Activated T-cell treated with anti-CD3 and anti-CD28 coated beads, Interleukin-2, amount 50 U/mL, for 24 hours (primary cell): ENCODE measurements around the gene CDK16.
A peak's percentile ranks its signal among the peaks of the same experiment; 100 is the strongest.
"Not testable (repeated sequence)": the region's sequence is repeated elsewhere in the genome, so short reads cannot be mapped to it uniquely, and the experiment has no call there.

Experiments
- DNase-seq: peaks from one replicate; pipeline ENCODE4 v3.0.0-alpha.2; 2020
- H3K27ac Mint-ChIP-seq: 2 replicates; pipeline ENCODE4 v1.8.0; 2020; ENCODE audit warnings: mild to moderate bottlenecking, mixed read lengths
- H3K27me3 Mint-ChIP-seq: 2 replicates; pipeline ENCODE4 v1.8.0; 2020; ENCODE audit warnings: mixed read lengths
- H3K36me3 Mint-ChIP-seq: 2 replicates; pipeline ENCODE4 v1.8.0; 2020; ENCODE audit warnings: low read depth, mixed read lengths
- H3K4me1 Mint-ChIP-seq: 2 replicates; pipeline ENCODE4 v1.8.0; 2020; ENCODE audit warnings: low read depth, mixed read lengths
- H3K4me3 Mint-ChIP-seq: 2 replicates; pipeline ENCODE4 v1.8.0; 2020; ENCODE audit warnings: mild to moderate bottlenecking, moderate library complexity, mixed read lengths
- H3K9me3 Mint-ChIP-seq: 2 replicates; pipeline ENCODE4 v1.8.0; 2020; ENCODE audit warnings: mixed read lengths

CDK16 gene

GRCh38 chrX:47234583-47234982 is 16.1 kb downstream of the CDK16 start:
- Mint-ChIP-seq H3K36me3 (peaks cover 24% of the 10 kb centered on the region), H3K4me3 (peak overlapping the region; percentile 82), H3K9me3 (no peaks in the 10 kb centered on the region), H3K27me3 (peaks cover 29% of the 10 kb centered on the region), H3K4me1 (peaks cover 32% of the 10 kb centered on the region), H3K27ac (peak overlapping the region; percentile 71)
- no peak for DNase-seq

- Mint-ChIP-seq H3K4me3 (peak overlapping the region; percentile 1), H3K27ac (peak overlapping the region; percentile 8), H3K27me3 (peaks cover 33% of the 10 kb centered on the region), H3K4me1 (peaks cover 32% of the 10 kb centered on the region), H3K36me3 (peaks cover 22% of the 10 kb centered on the region), H3K9me3 (no peaks in the 10 kb centered on the region)
- no peak for DNase-seq
These were observed 17.2 kb downstream of the CDK16 start for GRCh38 chrX:47235691-47236103.

- Mint-ChIP-seq H3K4me1 (peaks cover 23% of the 10 kb centered on the region), H3K27me3 (peaks cover 39% of the 10 kb centered on the region), H3K9me3 (no peaks in the 10 kb centered on the region), H3K4me3 (no peak overlapping the region), H3K36me3 (peaks cover 34% of the 10 kb centered on the region), H3K27ac (peak overlapping the region; percentile 26)
- no peak for DNase-seq
These were observed 20.7 kb downstream of the CDK16 start for GRCh38 chrX:47239199-47239598.

- no peak for DNase-seq
- peaks cover 40% of the 10 kb centered on the region for H3K36me3 Mint-ChIP-seq
- H3K27me3 Mint-ChIP-seq, result peaks cover 42% of the 10 kb centered on the region
- H3K9me3 Mint-ChIP-seq, result no peaks in the 10 kb centered on the region
- H3K4me3 Mint-ChIP-seq, result no peak overlapping the region
- H3K27ac Mint-ChIP-seq, result no peak overlapping the region
- H3K4me1 Mint-ChIP-seq, result peaks cover 23% of the 10 kb centered on the region
These were observed 21.5 kb downstream of the CDK16 start for GRCh38 chrX:47239898-47240545.

- Mint-ChIP-seq H3K27me3 (peaks cover 44% of the 10 kb centered on the region), H3K4me3 (no peak overlapping the region)
These were observed 22.1 kb downstream of the CDK16 start for GRCh38 chrX:47240619-47241018.

GRCh38 chrX:47241201-47242011 is 22.9 kb downstream of the CDK16 start:
- no peak overlapping the region for H3K4me3 Mint-ChIP-seq
- peaks cover 44% of the 10 kb centered on the region for H3K27me3 Mint-ChIP-seq
- no peak for DNase-seq
- no peak overlapping the region for H3K27ac Mint-ChIP-seq
- H3K9me3 Mint-ChIP-seq, result no peaks in the 10 kb centered on the region
- H3K36me3 Mint-ChIP-seq, result peaks cover 49% of the 10 kb centered on the region
- H3K4me1 Mint-ChIP-seq, result peaks cover 10% of the 10 kb centered on the region

More at GRCh38 chrX:47240619-47241018, 22.1 kb downstream of the CDK16 start:
- Mint-ChIP-seq H3K4me1 (peaks cover 17% of the 10 kb centered on the region), H3K27ac (no peak overlapping the region), H3K9me3 (no peaks in the 10 kb centered on the region), H3K36me3 (peaks cover 42% of the 10 kb centered on the region)
- DNase-seq, result no peak

- Mint-ChIP-seq H3K4me3 (no peak overlapping the region), H3K4me1 (peaks cover 5% of the 10 kb centered on the region), H3K9me3 (no peaks in the 10 kb centered on the region), H3K27ac (no peak overlapping the region), H3K36me3 (peaks cover 50% of the 10 kb centered on the region), H3K27me3 (peaks cover 39% of the 10 kb centered on the region)
- DNase-seq, result no peak
These were observed 23.8 kb downstream of the CDK16 start for GRCh38 chrX:47242321-47242720.

- H3K27ac Mint-ChIP-seq, result no peak overlapping the region
- peaks cover 45% of the 10 kb centered on the region for H3K27me3 Mint-ChIP-seq
- H3K4me3 Mint-ChIP-seq, result no peak overlapping the region
- H3K4me1 Mint-ChIP-seq, result peaks cover 12% of the 10 kb centered on the region
- no peak for DNase-seq
- no peaks in the 10 kb centered on the region for H3K9me3 Mint-ChIP-seq
- H3K36me3 Mint-ChIP-seq, result peaks cover 59% of the 10 kb centered on the region
These were observed 24.9 kb downstream of the CDK16 start for GRCh38 chrX:47243351-47243750.

- peaks cover 19% of the 10 kb centered on the region for H3K4me1 Mint-ChIP-seq
- no peaks in the 10 kb centered on the region for H3K9me3 Mint-ChIP-seq
- peaks cover 65% of the 10 kb centered on the region for H3K36me3 Mint-ChIP-seq
- peaks cover 44% of the 10 kb centered on the region for H3K27me3 Mint-ChIP-seq
- no peak for DNase-seq
- no peak overlapping the region for H3K4me3 Mint-ChIP-seq
- no peak overlapping the region for H3K27ac Mint-ChIP-seq
These were observed 26.2 kb downstream of the CDK16 start for GRCh38 chrX:47244676-47245075.

GRCh38 chrX:47245156-47245555 is 26.7 kb downstream of the CDK16 start:
- H3K36me3 Mint-ChIP-seq, result peaks cover 61% of the 10 kb centered on the region
- peaks cover 21% of the 10 kb centered on the region for H3K4me1 Mint-ChIP-seq
- no peak overlapping the region for H3K27ac Mint-ChIP-seq
- DNase-seq, result no peak
- H3K27me3 Mint-ChIP-seq, result peaks cover 41% of the 10 kb centered on the region
- H3K4me3 Mint-ChIP-seq, result no peak overlapping the region
- H3K9me3 Mint-ChIP-seq, result no peaks in the 10 kb centered on the region

GRCh38 chrX:47247206-47247998 is 28.9 kb downstream of the CDK16 start:
- Mint-ChIP-seq H3K27me3 (peaks cover 33% of the 10 kb centered on the region), H3K4me3 (no peak overlapping the region), H3K36me3 (peaks cover 43% of the 10 kb centered on the region), H3K4me1 (peaks cover 24% of the 10 kb centered on the region), H3K27ac (peak overlapping the region; percentile 81), H3K9me3 (no peaks in the 10 kb centered on the region)
- no peak for DNase-seq

GRCh38 chrX:47247999-47248320 is 29.5 kb downstream of the CDK16 start:
- peaks cover 34% of the 10 kb centered on the region for H3K27me3 Mint-ChIP-seq
- peaks cover 39% of the 10 kb centered on the region for H3K36me3 Mint-ChIP-seq
- H3K9me3 Mint-ChIP-seq, result no peaks in the 10 kb centered on the region
- peaks cover 24% of the 10 kb centered on the region for H3K4me1 Mint-ChIP-seq
- no peak overlapping the region for H3K4me3 Mint-ChIP-seq
- no peak for DNase-seq
- peak overlapping the region; percentile 81 for H3K27ac Mint-ChIP-seq

- DNase-seq, result no peak
- H3K27ac Mint-ChIP-seq, result no peak overlapping the region
- peaks cover 37% of the 10 kb centered on the region for H3K36me3 Mint-ChIP-seq
- H3K9me3 Mint-ChIP-seq, result no peaks in the 10 kb centered on the region
- no peak overlapping the region for H3K4me3 Mint-ChIP-seq
- H3K4me1 Mint-ChIP-seq, result peaks cover 24% of the 10 kb centered on the region
- H3K27me3 Mint-ChIP-seq, result peaks cover 35% of the 10 kb centered on the region
These were observed 30.1 kb downstream of the CDK16 start for GRCh38 chrX:47248576-47248975.

GRCh38 chrX:47250017-47250347 is 31.5 kb downstream of the CDK16 start:
- Mint-ChIP-seq H3K36me3 (peaks cover 26% of the 10 kb centered on the region), H3K27ac (no peak overlapping the region), H3K4me1 (peaks cover 24% of the 10 kb centered on the region), H3K27me3 (peaks cover 40% of the 10 kb centered on the region), H3K4me3 (no peak overlapping the region), H3K9me3 (peaks cover 5% of the 10 kb centered on the region)
- no peak for DNase-seq

- H3K4me1 Mint-ChIP-seq, H3K27ac Mint-ChIP-seq, H3K9me3 Mint-ChIP-seq, H3K36me3 Mint-ChIP-seq, DNase-seq, H3K4me3 Mint-ChIP-seq: not testable (repeated sequence)
- H3K27me3 Mint-ChIP-seq, result peaks cover 41% of the 10 kb centered on the region
These were observed 39.1 kb downstream of the CDK16 start for GRCh38 chrX:47257620-47258019.
